ENCODE data around the gene ABHD11. TPM values are rescaled to one million over a fixed set of nuclear protein-coding genes. Genes with fewer than 3 reads are reported as not detected.

Gene ABHD11
- total RNA-seq, 1 donor from 2014 or later, result 33.9 TPM

DNA sequence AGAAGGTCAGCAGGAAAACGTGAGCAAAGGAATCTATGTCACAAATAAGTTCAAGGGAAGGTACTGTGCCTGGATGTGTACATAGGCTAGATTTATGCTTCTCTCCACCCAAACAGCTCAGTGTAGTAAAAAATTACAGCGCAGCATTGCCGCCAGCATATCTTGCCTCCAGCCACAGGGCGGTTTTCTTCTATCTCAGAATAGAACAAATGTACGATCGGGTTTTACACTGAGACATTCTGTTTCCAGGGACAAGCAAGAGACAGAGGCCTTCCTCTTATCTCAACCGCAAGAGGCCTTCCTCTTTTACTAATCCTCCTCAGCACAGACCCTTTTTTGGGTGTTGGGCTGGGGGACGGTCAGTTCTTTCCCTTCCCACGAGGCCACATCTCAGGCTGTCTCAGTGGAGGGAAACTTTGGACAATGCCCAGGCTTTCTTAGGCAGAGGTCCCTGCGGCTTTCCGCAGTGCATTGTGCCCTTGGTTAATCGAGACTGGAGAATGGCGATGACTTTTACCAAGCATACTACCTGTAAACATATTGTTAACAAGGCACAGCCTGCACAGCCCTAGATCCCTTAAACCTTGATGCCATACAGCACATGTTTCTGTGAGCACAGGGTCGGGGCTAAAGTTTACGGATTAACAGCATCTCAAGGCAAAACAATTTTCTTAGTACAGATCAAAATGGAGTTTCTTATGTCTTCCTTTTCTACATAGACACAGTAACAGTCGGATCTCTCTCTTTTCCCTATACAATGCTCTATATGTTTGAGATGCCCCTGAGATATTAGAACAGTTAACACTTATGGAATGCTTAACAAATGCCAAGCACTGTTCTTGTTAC lies 11.6 kb upstream of the ABHD11 start:
- no peaks in the 10 kb centered on the region for H3K27me3 Mint-ChIP-seq (ENCODE audit: low read depth)
- H3K4me1 Mint-ChIP-seq, result peaks cover 18% of the 10 kb centered on the region
- peak overlapping the region; percentile 26 for H3K27ac Mint-ChIP-seq
- DNase-seq (ENCODE audit: low spot score in 2 of 2, unreplicated experiment in 2 of 2), result no peak
- peaks cover 1% of the 10 kb centered on the region for H3K36me3 Mint-ChIP-seq
- H3K4me3 Mint-ChIP-seq, result no peak overlapping the region
- TF ChIP-seq, protein P1, sequence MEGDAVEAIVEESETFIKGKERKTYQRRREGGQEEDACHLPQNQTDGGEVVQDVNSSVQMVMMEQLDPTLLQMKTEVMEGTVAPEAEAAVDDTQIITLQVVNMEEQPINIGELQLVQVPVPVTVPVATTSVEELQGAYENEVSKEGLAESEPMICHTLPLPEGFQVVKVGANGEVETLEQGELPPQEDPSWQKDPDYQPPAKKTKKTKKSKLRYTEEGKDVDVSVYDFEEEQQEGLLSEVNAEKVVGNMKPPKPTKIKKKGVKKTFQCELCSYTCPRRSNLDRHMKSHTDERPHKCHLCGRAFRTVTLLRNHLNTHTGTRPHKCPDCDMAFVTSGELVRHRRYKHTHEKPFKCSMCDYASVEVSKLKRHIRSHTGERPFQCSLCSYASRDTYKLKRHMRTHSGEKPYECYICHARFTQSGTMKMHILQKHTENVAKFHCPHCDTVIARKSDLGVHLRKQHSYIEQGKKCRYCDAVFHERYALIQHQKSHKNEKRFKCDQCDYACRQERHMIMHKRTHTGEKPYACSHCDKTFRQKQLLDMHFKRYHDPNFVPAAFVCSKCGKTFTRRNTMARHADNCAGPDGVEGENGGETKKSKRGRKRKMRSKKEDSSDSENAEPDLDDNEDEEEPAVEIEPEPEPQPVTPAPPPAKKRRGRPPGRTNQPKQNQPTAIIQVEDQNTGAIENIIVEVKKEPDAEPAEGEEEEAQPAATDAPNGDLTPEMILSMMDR (IDR thresholded peaks at IDR 0.05; ENCODE audit: unreplicated experiment), result no peak
- peaks cover 7% of the 10 kb centered on the region for H3K9me3 Mint-ChIP-seq

DNA sequence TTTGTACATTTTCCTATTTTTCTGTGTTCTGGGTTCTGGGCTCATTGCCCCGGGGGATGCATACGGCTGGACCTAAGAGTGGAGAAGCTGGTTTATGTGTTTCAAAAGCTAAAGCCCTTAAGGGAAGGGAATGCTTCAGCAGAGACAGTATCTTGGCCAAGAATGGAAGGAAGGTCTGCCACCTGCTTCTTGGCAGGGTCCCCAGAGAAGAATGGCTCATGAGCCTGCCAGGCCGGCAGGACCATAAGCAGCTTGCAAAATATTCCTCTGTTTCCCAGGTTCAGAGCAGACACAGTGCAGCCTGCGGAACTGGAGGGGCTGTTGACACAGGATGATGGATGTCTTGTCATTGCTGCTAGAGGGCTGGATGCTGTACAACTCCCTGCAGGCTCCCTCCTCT lies 7.8 kb upstream of the ABHD11 start:
- H3K4me1 Mint-ChIP-seq, result peaks cover 46% of the 10 kb centered on the region
- TF ChIP-seq, protein P1 (IDR thresholded peaks at IDR 0.05; ENCODE audit: unreplicated experiment), result no peak
- H3K9me3 Mint-ChIP-seq, result peaks cover 7% of the 10 kb centered on the region
- H3K27me3 Mint-ChIP-seq (ENCODE audit: low read depth), result peaks cover 23% of the 10 kb centered on the region
- H3K36me3 Mint-ChIP-seq, result no peaks in the 10 kb centered on the region
- no peak for DNase-seq (ENCODE audit: low spot score in 2 of 2, unreplicated experiment in 2 of 2)
- no peak overlapping the region for H3K4me3 Mint-ChIP-seq
- peak overlapping the region; percentile 87 for H3K27ac Mint-ChIP-seq

DNA sequence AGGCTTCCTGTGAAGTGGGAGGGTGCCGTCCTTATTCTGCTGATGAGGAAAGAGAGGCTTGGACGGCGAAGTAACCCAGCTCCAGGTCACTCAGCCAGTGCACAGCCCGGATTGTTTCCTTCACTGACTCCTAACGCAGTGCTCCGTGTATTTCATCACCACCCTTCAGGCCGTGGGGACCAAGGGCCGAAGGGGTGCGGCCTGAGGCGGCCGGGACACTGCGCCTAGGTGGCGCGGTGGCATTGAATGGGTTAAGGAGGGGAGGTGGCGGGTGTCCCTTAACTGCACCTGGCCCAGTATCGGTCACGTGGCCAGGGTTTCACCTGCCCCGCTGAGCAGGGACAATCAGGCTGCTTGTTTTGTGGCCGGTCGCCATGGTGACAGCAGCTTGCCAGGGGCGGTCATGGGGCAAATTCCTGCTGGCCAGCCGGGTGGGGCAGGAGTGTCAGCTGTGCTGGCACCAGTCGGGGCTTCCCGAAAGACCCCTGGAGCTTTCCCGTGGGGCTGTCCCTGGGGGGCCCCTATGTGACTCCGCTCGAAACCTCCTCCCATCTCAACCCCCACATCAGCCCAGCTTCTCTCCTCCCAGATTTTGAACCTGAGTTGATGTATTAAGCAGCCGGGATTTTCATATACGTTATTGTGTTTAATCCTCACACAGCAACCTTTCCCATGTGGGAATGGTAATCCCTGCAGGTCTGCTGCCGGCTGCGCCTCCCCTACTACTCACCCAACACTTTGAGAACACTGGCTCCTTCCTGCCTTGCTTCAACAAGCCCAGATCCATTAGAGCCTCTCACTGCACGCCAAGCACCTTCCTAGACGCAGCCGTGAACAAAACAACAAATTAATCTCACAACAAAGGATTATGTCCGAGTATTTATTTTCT lies 4.4 kb upstream of the ABHD11 start:
- H3K9me3 Mint-ChIP-seq, result no peaks in the 10 kb centered on the region
- DNase-seq (ENCODE audit: low spot score in 2 of 2, unreplicated experiment in 2 of 2), result peak; percentile 56 to 77
- peak overlapping the region; percentile 39 for H3K4me3 Mint-ChIP-seq

DNA sequence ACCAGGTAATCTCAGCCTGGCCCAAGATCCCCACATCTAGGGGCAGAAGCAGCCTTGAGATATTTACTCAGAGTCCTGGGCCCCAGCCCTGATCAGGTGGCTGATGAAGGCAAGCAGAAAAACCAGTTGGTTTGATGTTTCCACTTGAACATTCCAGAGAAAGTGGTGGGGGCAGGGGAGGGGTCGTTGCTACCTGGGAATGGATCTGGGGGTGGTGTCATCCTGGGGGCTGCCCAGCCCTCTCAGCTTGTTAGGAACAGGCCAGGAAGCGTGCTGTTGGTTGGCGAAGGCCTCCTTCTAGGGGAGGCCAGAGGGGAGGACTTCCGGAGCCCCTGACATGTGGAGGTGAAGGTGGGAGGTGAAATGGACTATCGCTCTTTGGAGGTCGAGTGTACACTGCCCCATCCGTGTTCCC lies 3.7 kb upstream of the ABHD11 start:
- TF ChIP-seq, protein P1 (IDR thresholded peaks at IDR 0.05; ENCODE audit: unreplicated experiment), result no peak
- DNase-seq (ENCODE audit: low spot score in 2 of 2, unreplicated experiment in 2 of 2), result peak in 1 of 2 experiments; percentile 57
- Mint-ChIP-seq H3K27me3 (ENCODE audit: low read depth) (peaks cover 23% of the 10 kb centered on the region), H3K9me3 (no peaks in the 10 kb centered on the region), H3K4me1 (peaks cover 45% of the 10 kb centered on the region), H3K36me3 (no peaks in the 10 kb centered on the region), H3K27ac (peak overlapping the region; percentile 98), H3K4me3 (peak overlapping the region; percentile 39)

More for the DNA sequence above, 4.4 kb upstream of the ABHD11 start:
- H3K4me1 Mint-ChIP-seq, result peaks cover 45% of the 10 kb centered on the region
- H3K27ac Mint-ChIP-seq, result peak overlapping the region; percentile 98
- H3K36me3 Mint-ChIP-seq, result no peaks in the 10 kb centered on the region
- H3K27me3 Mint-ChIP-seq (ENCODE audit: low read depth), result peaks cover 23% of the 10 kb centered on the region
- TF ChIP-seq, protein P1 (IDR thresholded peaks at IDR 0.05; ENCODE audit: unreplicated experiment), result no peak

DNA sequence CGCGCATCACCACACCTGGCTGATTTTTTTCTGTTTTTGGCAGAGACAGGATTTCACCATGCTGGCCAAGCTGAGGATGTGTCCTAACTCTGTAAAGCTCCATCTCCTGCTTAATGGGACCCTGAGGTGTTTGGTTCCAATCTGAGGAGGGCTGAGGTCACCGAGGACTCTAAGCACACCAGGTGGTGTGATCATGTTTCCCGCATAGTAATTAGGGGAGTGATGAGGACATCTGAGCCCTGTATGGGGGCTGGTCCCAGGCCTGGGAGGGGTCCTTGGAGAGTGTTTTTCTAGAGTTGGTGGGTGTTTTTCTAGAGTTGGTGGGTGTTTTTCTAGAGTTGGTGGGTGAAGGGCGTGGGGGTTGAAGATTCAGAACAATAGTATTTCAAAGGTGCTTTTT lies 3.0 kb upstream of the ABHD11 start:
- H3K36me3 Mint-ChIP-seq, result no peaks in the 10 kb centered on the region
- no peaks in the 10 kb centered on the region for H3K9me3 Mint-ChIP-seq
- H3K4me1 Mint-ChIP-seq, result peaks cover 44% of the 10 kb centered on the region
- DNase-seq (ENCODE audit: low spot score in 2 of 2, unreplicated experiment in 2 of 2), result no peak
- H3K4me3 Mint-ChIP-seq, result no peak overlapping the region
- H3K27ac Mint-ChIP-seq, result peak overlapping the region; percentile 98
- H3K27me3 Mint-ChIP-seq (ENCODE audit: low read depth), result peaks cover 23% of the 10 kb centered on the region
- TF ChIP-seq, protein P1 (IDR thresholded peaks at IDR 0.05; ENCODE audit: unreplicated experiment), result no peak

All from mesothelial cell of epicardium (in vitro differentiated cells).